Caco-2 (cell line): ENCODE results near the gene ATG9A. TPM values are rescaled to one million over a fixed set of nuclear protein-coding genes. Genes with fewer than 3 reads are reported as not detected.

Experiments used
- BruUV-seq: library from RNA; stranded (reverse); fragments of 400-500 nt; replicated peaks from 2 replicates; lab custom pipeline; 2021; lab: Mats Ljungman, UMichigan
- CTCF ChIA-PET: fragments of 300-600 bp; sonication (Branson Sonifier 250); formaldehyde crosslinking; loops from one replicate; lab custom pipeline; 2022; ENCODE audit warnings: antibody characterized with exemption; lab: Charles Lee
- POLR2A ChIA-PET: fragments of 300-600 bp; sonication (Branson Sonifier 250); formaldehyde crosslinking; loops from one replicate; lab custom pipeline; 2022; ENCODE audit warnings: antibody characterized with exemption; lab: Charles Lee
- DNase-seq, 2 experiments: peaks; one replicate each; pipeline versions ENCODE4 v3.0.0 to v3.0.0-alpha.2; 2020 to 2022
- H3K27me3 ChIP-seq: replicated peaks from 2 replicates; pipeline ENCODE4 v1.6.0; 2011; ENCODE audit warnings: low read length; ENCODE audit not compliant: control insufficient read depth, insufficient read depth
- H3K36me3 ChIP-seq: 2 replicates; pipeline ENCODE4 v1.5.1; 2011; ENCODE audit warnings: low read length; ENCODE audit not compliant: control insufficient read depth, insufficient read depth
- H3K4me1 ChIP-seq: fragments of 250-450 bp; sonication (Bioruptor Pico); 2 replicates; pipeline ENCODE4 v1.5.1; 2020; ENCODE audit warnings: mild to moderate bottlenecking
- H3K4me3 ChIP-seq: 2 replicates; pipeline ENCODE4 v1.5.1; 2011; ENCODE audit warnings: low read depth, mild to moderate bottlenecking, control low read depth, low read length
- H3K9me3 ChIP-seq: fragments of 250-450 bp; sonication (Bioruptor Pico); 2 replicates; pipeline ENCODE4 v1.5.1; 2020; ENCODE audit warnings: mild to moderate bottlenecking, moderate library complexity
- H3K27ac Mint-ChIP-seq: one replicate; pipeline ENCODE4 v1.8.0; 2022; ENCODE audit warnings: mixed read lengths; ENCODE audit not compliant: unreplicated experiment
- H3K27me3 Mint-ChIP-seq: one replicate; pipeline ENCODE4 v1.8.0; 2022; ENCODE audit warnings: mixed read lengths; ENCODE audit not compliant: insufficient read depth, unreplicated experiment
- H3K36me3 Mint-ChIP-seq: one replicate; pipeline ENCODE4 v1.8.0; 2022; ENCODE audit warnings: mild to moderate bottlenecking, mixed read lengths; ENCODE audit not compliant: insufficient read depth, unreplicated experiment
- H3K4me1 Mint-ChIP-seq: one replicate; pipeline ENCODE4 v1.8.0; 2022; ENCODE audit warnings: low read depth, mixed read lengths; ENCODE audit not compliant: unreplicated experiment
- H3K4me3 Mint-ChIP-seq: one replicate; pipeline ENCODE4 v1.8.0; 2022; ENCODE audit warnings: mild to moderate bottlenecking, moderate library complexity, mixed read lengths; ENCODE audit not compliant: unreplicated experiment
- H3K9me3 Mint-ChIP-seq: one replicate; pipeline ENCODE4 v1.8.0; 2022; ENCODE audit warnings: mixed read lengths; ENCODE audit not compliant: unreplicated experiment
- CTCF ChIP-seq, 2 experiments: fragments of 200-600 bp in 1 of 2; IDR thresholded peaks; 1 replicate in 1 of 2; 2 replicates in 1 of 2; pipeline versions ENCODE4 v1.5.1 to v1.8.0; 2011 to 2022; ENCODE audit warnings: antibody characterized with exemption in 1 of 2, control low read depth in 1 of 2, inconsistent platforms in 1 of 2, low read depth in 1 of 2, low read length in 1 of 2, mild to moderate bottlenecking in 1 of 2, moderate library complexity in 1 of 2; ENCODE audit not compliant: insufficient read depth in 1 of 2, severe bottlenecking in 1 of 2, unreplicated experiment in 1 of 2
- intact Hi-C: fragments of 100-400 bp; cut with micrococcal nuclease; formaldehyde crosslinking; loops from one replicate; pipeline ENCODE4 v1.10.0; 2022; ENCODE audit not compliant: unreplicated experiment
- total RNA-seq: library from RNA; stranded (reverse); gene quantifications from 2 replicates; pipeline ENCODE4 v1.2.3, GENCODE V29; 2022

The ATG9A gene
- total RNA-seq, 1 experiment from 2014 or later = 62.9 TPM

GRCh38 chr2:219175928-219176817, 53.3 kb downstream of the ATG9A start:
- CTCF ChIA-PET = interaction anchor here (0.6 to 2.0 kb wide), 10 partner anchors 21 to 211 kb away, joined by 3 to 13 read pairs (median 4); partner anchors contain the start of genes ANKZF1, ATG9A and ZFAND2B
- Histone ChIP-seq H3K4me1 (peaks cover 17% of the 10 kb centered on the region), H3K27me3 (no peaks in the 10 kb centered on the region; the same call in 1 of the 2 replicates), H3K36me3 (peaks cover 16% of the 10 kb centered on the region), H3K9me3 (no peaks in the 10 kb centered on the region), H3K4me3 (peak overlapping the region; percentile 93)
- TSS peak; percentile 45 for BruUV-seq
- TF ChIP-seq CTCF (IDR thresholded peaks at IDR 0.05; ENCODE audit: insufficient read depth in 1 of 2, low read depth in 1 of 2, low read length in 1 of 2, severe bottlenecking in 1 of 2, unreplicated experiment in 1 of 2) = no peak
- Mint-ChIP-seq H3K4me1 (peaks cover 25% of the 10 kb centered on the region), H3K9me3 (no peaks in the 10 kb centered on the region), H3K27ac (peak overlapping the region; percentile 48), H3K4me3 (peak overlapping the region; percentile 90), H3K27me3 (no peaks in the 10 kb centered on the region), H3K36me3 (peaks cover 37% of the 10 kb centered on the region)
- intact Hi-C loops = loop anchor here (1.0 to 5.0 kb wide), 3 partner anchors 16 to 211 kb away; partner anchors contain the start of genes DNAJB2, DNPEP and NHEJ1
- POLR2A ChIA-PET = interaction anchor here (0.6 to 1.4 kb wide), 11 partner anchors 12 to 212 kb away, joined by 3 to 13 read pairs (median 6); partner anchors contain the start of genes ABCB6, DNAJB2, DNPEP and GLB1L
- peak; percentile 68 to 71 for DNase-seq

- no peak for TF ChIP-seq CTCF (IDR thresholded peaks at IDR 0.05; ENCODE audit: insufficient read depth in 1 of 2, low read depth in 1 of 2, low read length in 1 of 2, severe bottlenecking in 1 of 2, unreplicated experiment in 1 of 2)
- no TSS peak for BruUV-seq
- H3K9me3 ChIP-seq = no peaks in the 10 kb centered on the region
- H3K4me3 ChIP-seq = peak overlapping the region; percentile 93
- H3K36me3 Mint-ChIP-seq = peaks cover 38% of the 10 kb centered on the region
- intact Hi-C loops = loop anchor here (5.0 kb wide), 1 partner anchor 102 kb away; the partner anchor contains the start of gene DNAJB2
- H3K4me1 ChIP-seq = peaks cover 23% of the 10 kb centered on the region
- peak overlapping the region; percentile 90 for H3K4me3 Mint-ChIP-seq
- POLR2A ChIA-PET = interaction anchor here (1.0 to 1.3 kb wide), 3 partner anchors 32 to 103 kb away, joined by 5 to 6 read pairs (median 6); partner anchors contain the start of genes DNAJB2, GLB1L and STK16
- no peaks in the 10 kb centered on the region for H3K9me3 Mint-ChIP-seq
- CTCF ChIA-PET = interaction anchor here (1.0 to 1.7 kb wide), 5 partner anchors 20 to 195 kb away, joined by 3 to 13 read pairs (median 3); partner anchors contain the start of gene ZFAND2B
- H3K27me3 Mint-ChIP-seq = no peaks in the 10 kb centered on the region
- DNase-seq = no peak
- no peaks in the 10 kb centered on the region; the same call in 1 of the 2 replicates for H3K27me3 ChIP-seq
- peak overlapping the region; percentile 48 for H3K27ac Mint-ChIP-seq
- peaks cover 15% of the 10 kb centered on the region for H3K36me3 ChIP-seq
- H3K4me1 Mint-ChIP-seq = peaks cover 26% of the 10 kb centered on the region
These were observed 54.0 kb downstream of the ATG9A start for GRCh38 chr2:219175486-219175885.

GRCh38 chr2:219174801-219175200, 54.6 kb downstream of the ATG9A start:
- Mint-ChIP-seq H3K36me3 (peaks cover 38% of the 10 kb centered on the region), H3K9me3 (no peaks in the 10 kb centered on the region), H3K27ac (no peak overlapping the region), H3K4me1 (peaks cover 28% of the 10 kb centered on the region), H3K4me3 (peak overlapping the region; percentile 9), H3K27me3 (no peaks in the 10 kb centered on the region)
- no peak for DNase-seq
- intact Hi-C loops = loop anchor here (5.0 kb wide), 1 partner anchor 102 kb away; the partner anchor contains the start of gene DNAJB2
- no TSS peak for BruUV-seq
- Histone ChIP-seq H3K36me3 (peaks cover 15% of the 10 kb centered on the region), H3K4me1 (peaks cover 27% of the 10 kb centered on the region), H3K4me3 (no peak overlapping the region), H3K27me3 (no peaks in the 10 kb centered on the region; the same call in 1 of the 2 replicates), H3K9me3 (no peaks in the 10 kb centered on the region)
- no peak for TF ChIP-seq CTCF (IDR thresholded peaks at IDR 0.05; ENCODE audit: insufficient read depth in 1 of 2, low read depth in 1 of 2, low read length in 1 of 2, severe bottlenecking in 1 of 2, unreplicated experiment in 1 of 2)
- ChIA-PET CTCF (no interaction called here), POLR2A (no interaction called here)
